Measurements from ENCODE around the gene BNC2. TPM values are rescaled to one million over a fixed set of nuclear protein-coding genes. Genes with fewer than 3 reads are reported as not detected.

BNC2 gene
- total RNA-seq, 1 experiment from 2014 or later = 5.7 TPM

GRCh38 chr9:16461851-16462250 lies 408.6 kb downstream of the BNC2 start:
- ChIA-PET CTCF (no interaction called here), POLR2A (no interaction called here)
- in situ Hi-C loops (cut with HindIII; ENCODE audit: low pct_unique_long_range_greater_than_20kb, low sequenced_read_pairs) (no loop called here), intact Hi-C loops (cut with micrococcal nuclease; ENCODE audit: unreplicated experiment) (no loop called here)
- DNase-seq (ENCODE audit: low read depth, low spot score) = no peak
- Histone ChIP-seq H3K27ac (ENCODE audit: low read length) (no peak overlapping the region), H3K9me3 (ENCODE audit: control insufficient read depth, insufficient read depth, low read depth, low read length) (no peaks in the 10 kb centered on the region), H3K4me1 (ENCODE audit: control insufficient read depth, insufficient read depth, low read length) (no peaks in the 10 kb centered on the region), H3K4me3 (ENCODE audit: low read depth in 2 of 2, low read length in 2 of 2) (no peak overlapping the region), H3K36me3 (ENCODE audit: control insufficient read depth, insufficient read depth, low read length) (no peaks in the 10 kb centered on the region), H3K27me3 (ENCODE audit: control insufficient read depth, insufficient read depth, low read length) (no peaks in the 10 kb centered on the region)
- ATAC-seq = no peak
- no TSS peak for BruUV-seq (replicated peaks)
- TF ChIP-seq TCF7L2 (IDR thresholded peaks at IDR 0.05; ENCODE audit: low read depth, low read length) = no peak
- TF ChIP-seq, protein P1, sequence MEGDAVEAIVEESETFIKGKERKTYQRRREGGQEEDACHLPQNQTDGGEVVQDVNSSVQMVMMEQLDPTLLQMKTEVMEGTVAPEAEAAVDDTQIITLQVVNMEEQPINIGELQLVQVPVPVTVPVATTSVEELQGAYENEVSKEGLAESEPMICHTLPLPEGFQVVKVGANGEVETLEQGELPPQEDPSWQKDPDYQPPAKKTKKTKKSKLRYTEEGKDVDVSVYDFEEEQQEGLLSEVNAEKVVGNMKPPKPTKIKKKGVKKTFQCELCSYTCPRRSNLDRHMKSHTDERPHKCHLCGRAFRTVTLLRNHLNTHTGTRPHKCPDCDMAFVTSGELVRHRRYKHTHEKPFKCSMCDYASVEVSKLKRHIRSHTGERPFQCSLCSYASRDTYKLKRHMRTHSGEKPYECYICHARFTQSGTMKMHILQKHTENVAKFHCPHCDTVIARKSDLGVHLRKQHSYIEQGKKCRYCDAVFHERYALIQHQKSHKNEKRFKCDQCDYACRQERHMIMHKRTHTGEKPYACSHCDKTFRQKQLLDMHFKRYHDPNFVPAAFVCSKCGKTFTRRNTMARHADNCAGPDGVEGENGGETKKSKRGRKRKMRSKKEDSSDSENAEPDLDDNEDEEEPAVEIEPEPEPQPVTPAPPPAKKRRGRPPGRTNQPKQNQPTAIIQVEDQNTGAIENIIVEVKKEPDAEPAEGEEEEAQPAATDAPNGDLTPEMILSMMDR (IDR thresholded peaks at IDR 0.05) = no peak
- no peak for TF ChIP-seq REST (IDR thresholded peaks at IDR 0.05; ENCODE audit: insufficient read depth in 1 of 2, low read depth in 2 of 2, low read length in 1 of 2)
- TF ChIP-seq POLR2AphosphoS5 (IDR thresholded peaks at IDR 0.05; ENCODE audit: low read depth, low read length) = no peak
- TF ChIP-seq SIN3A (IDR thresholded peaks at IDR 0.05; ENCODE audit: borderline replicate concordance, insufficient read depth, low read depth, low read length) = no peak

- POLR2A ChIA-PET = no interaction called here
- in situ Hi-C loops (cut with HindIII; ENCODE audit: low pct_unique_long_range_greater_than_20kb, low sequenced_read_pairs) = no loop called here
Observed at GRCh38 chr9:16461137-16461840, 409.2 kb downstream of the BNC2 start.

More at GRCh38 chr9:16461137-16461840, 409.2 kb downstream of the BNC2 start:
- Histone ChIP-seq H3K36me3 (ENCODE audit: control insufficient read depth, insufficient read depth, low read length) (no peaks in the 10 kb centered on the region), H3K4me1 (ENCODE audit: control insufficient read depth, insufficient read depth, low read length) (no peaks in the 10 kb centered on the region), H3K4me3 (ENCODE audit: low read depth in 2 of 2, low read length in 2 of 2) (no peak overlapping the region), H3K27ac (ENCODE audit: low read length) (no peak overlapping the region), H3K27me3 (ENCODE audit: control insufficient read depth, insufficient read depth, low read length) (no peaks in the 10 kb centered on the region), H3K9me3 (ENCODE audit: control insufficient read depth, insufficient read depth, low read depth, low read length) (no peaks in the 10 kb centered on the region)
- DNase-seq (ENCODE audit: low read depth, low spot score) = no peak
- TF ChIP-seq SIN3A (IDR thresholded peaks at IDR 0.05; ENCODE audit: borderline replicate concordance, insufficient read depth, low read depth, low read length) (no peak), POLR2AphosphoS5 (IDR thresholded peaks at IDR 0.05; ENCODE audit: low read depth, low read length) (no peak), REST (IDR thresholded peaks at IDR 0.05; ENCODE audit: insufficient read depth in 1 of 2, low read depth in 2 of 2, low read length in 1 of 2) (no peak), TCF7L2 (IDR thresholded peaks at IDR 0.05; ENCODE audit: low read depth, low read length) (no peak)
- TF ChIP-seq, protein P1 (IDR thresholded peaks at IDR 0.05) = no peak
- CTCF ChIA-PET = no interaction called here
- intact Hi-C loops (cut with micrococcal nuclease; ENCODE audit: unreplicated experiment) = no loop called here
- no TSS peak for BruUV-seq (replicated peaks)
- no peak for ATAC-seq

All from Panc1 (cell line).